Measurements from ENCODE around the gene RBM22. TPM values are rescaled to one million over a fixed set of nuclear protein-coding genes. Genes with fewer than 3 reads are reported as not detected.

The RBM22 gene
- 30.8 and 32.5 TPM in 2 replicates for total RNA-seq

DNA sequence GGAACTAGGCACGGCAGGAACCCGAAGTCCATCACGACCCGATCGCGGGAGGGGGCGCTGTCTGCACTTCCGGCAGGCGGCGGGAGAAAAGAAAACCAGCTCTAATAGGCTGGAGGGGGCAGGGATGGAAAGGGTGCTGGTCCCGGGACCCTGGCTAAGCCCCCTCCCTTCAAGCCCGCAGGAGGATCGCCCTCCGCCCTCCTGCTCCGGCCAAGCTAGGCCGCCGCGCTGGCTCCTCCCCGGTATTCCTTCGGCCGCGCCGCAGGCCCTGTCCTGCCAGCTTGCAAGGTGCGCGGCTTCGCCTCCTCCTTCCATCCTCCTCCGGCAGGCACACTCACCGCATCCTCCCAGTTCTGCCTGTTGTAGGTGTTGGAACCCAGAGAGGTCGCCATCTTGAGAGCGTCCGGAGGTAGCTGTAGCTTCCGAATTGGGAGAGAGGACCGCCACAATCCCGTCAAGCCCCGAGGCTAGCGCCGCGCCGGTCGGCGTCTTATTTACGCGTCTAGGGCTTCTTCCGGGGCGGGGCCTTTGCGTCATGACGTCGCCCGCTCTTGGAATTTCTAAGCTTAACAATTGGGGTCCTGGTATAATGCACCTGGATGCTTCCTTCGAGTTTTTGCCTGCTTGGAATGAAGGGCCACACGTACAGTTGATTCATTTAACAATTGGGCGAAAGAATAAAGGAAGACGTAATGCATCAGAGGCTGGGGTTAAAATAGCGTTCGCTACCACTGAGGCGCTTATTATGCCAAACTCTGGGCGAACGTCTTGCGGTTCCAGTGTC lies at the start of gene RBM22:
RBM22 (minus strand) TSS at position 469 of the 784 bp plus-strand sequence; CDS start at position 392, 77 bp downstream.

DNA sequence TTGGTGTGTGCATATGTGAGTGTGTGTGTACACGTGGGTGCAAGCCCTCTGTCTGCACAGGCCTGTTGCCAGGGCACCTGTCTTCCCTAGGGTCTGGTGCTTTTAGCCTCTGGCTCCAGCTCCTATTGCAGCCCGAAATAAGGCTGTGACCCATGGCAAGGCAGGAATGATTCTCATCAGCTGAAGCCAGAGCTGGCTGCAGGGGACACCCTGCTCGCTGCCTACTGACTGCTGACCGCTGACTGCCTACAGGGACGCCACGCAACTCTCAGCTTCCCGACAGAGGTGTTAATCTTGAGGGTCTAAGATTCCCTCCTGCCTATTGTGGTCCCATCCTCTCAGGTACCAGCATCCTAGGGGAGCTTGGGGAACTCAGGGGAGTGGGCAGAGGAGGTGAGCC lies 39.8 kb downstream of the RBM22 start, which contains the start of gene MYOZ3:
MYOZ3 (plus strand) TSS at position 166 of the 400 bp plus-strand sequence. CDS start 1,691 bp downstream, outside the sequence.

Other genes with a start within 250 kb of the RBM22 start
- gene NDST1, start 192.9 kb downstream of the RBM22 start, total RNA-seq = 166 and 188 TPM in 2 replicates
- gene SYNPO, start 60.4 kb downstream of the RBM22 start, total RNA-seq = 1.9 and 2.7 TPM in 2 replicates
- gene MYOZ3, start 39.8 kb downstream of the RBM22 start, total RNA-seq = 1.3 and 1.5 TPM in 2 replicates
- 69.3 and 76.1 TPM in 2 replicates for gene DCTN4, start 58.0 kb upstream of the RBM22 start, total RNA-seq
- 51.9 TPM in 2 replicates for gene SMIM3, start 77.7 kb upstream of the RBM22 start, total RNA-seq
- not detected in 2 replicates for gene IRGM, start 145.5 kb upstream of the RBM22 start, total RNA-seq
- 5.8 and 6.7 TPM in 2 replicates for gene ZNF300, start 203.9 kb upstream of the RBM22 start, total RNA-seq

Data from hair follicle dermal papilla cell (primary cell).